Vagina (tissue), 2 donors: ENCODE data around the gene GPR137. TPM values are rescaled to one million over a fixed set of nuclear protein-coding genes. Genes with fewer than 3 reads are reported as not detected.
A peak's percentile ranks its signal among the peaks of the same experiment; 100 is the strongest.

Source experiments
- DNase-seq, 2 donors: peaks; one replicate each; pipeline ENCODE4 v3.0.0-alpha.2; 2017; ENCODE audit errors: extremely low spot score in 2 of 2
- H3K27ac ChIP-seq: fragments of 200-600 bp; sonication (generic); one replicate; pipeline ENCODE4 v1.5.1; 2019
- H3K27me3 ChIP-seq: fragments of 200-600 bp; sonication (generic); one replicate; pipeline ENCODE4 v1.5.1; 2019
- H3K36me3 ChIP-seq, 2 donors: fragments of 200-600 bp; sonication (generic); one replicate each; pipeline ENCODE4 v1.5.1; 2017 to 2019
- H3K4me1 ChIP-seq: fragments of 200-600 bp; sonication (generic); one replicate; pipeline ENCODE4 v1.5.1; 2019
- H3K4me3 ChIP-seq, 2 donors: fragments of 200-600 bp; sonication (generic); 1 replicate in 1 of 2; 2 replicates in 1 of 2; pipeline ENCODE4 v1.5.1; 2016 to 2019
- H3K9me3 ChIP-seq: fragments of 200-600 bp; sonication (generic); one replicate; pipeline ENCODE4 v1.5.1; 2019
- CTCF ChIP-seq, 3 experiments: fragments of 450-650 bp in 2 of 3; fragments of 200-600 bp in 1 of 3; sonication (generic) in 1 of 3; IDR thresholded peaks; one replicate each; pipeline ENCODE4 v1.5.1; 2017 to 2019; ENCODE audit warnings: antibody characterized with exemption in 3 of 3, mild to moderate bottlenecking in 2 of 3, moderate library complexity in 2 of 3
- POLR2A ChIP-seq, 2 donors: fragments of 450-650 bp; IDR thresholded peaks; one replicate each; pipeline ENCODE4 v1.6.1; 2017; ENCODE audit warnings: antibody characterized with exemption in 2 of 2, mild to moderate bottlenecking in 2 of 2, moderate library complexity in 2 of 2
- POLR2AphosphoS5 ChIP-seq, 2 donors: sonication (generic); formaldehyde crosslinking; IDR thresholded peaks; one replicate each; pipeline ENCODE4 v1.9.0; 2017; ENCODE audit warnings: antibody characterized with exemption in 2 of 2, mild to moderate bottlenecking in 2 of 2, low read depth in 1 of 2; ENCODE audit not compliant: insufficient read depth in 1 of 2
- intact Hi-C: fragments of 100-400 bp; cut with DNase I; formaldehyde crosslinking; loops from one replicate; pipeline ENCODE4 v1.15.1; 2023
- total RNA-seq: library from RNA; depleted of rRNA; stranded (reverse); fragments of >200 nt; gene quantifications from one replicate; pipeline ENCODE4 v1.2.3, GENCODE V29; 2016

Gene GPR137
- total RNA-seq, 1 donor from 2014 or later: 20.6 TPM

- no peaks in the 10 kb centered on the region for H3K9me3 ChIP-seq
- H3K4me1 ChIP-seq: peaks cover 33% of the 10 kb centered on the region
- intact Hi-C loops: loop anchor here (2.0 kb wide), 1 partner anchor 23 kb away; the partner anchor contains the start of gene PPP1R14B
Observed at GRCh38 chr11:64269540-64270220, 16.0 kb upstream of the GPR137 start.

GRCh38 chr11:64275031-64275800 is 10.4 kb upstream of the GPR137 start:
- Histone ChIP-seq H3K27ac (no peak overlapping the region), H3K27me3 (no peaks in the 10 kb centered on the region), H3K36me3 (peaks cover 0 to 12% of the 10 kb centered on the region in 2 donors), H3K9me3 (no peaks in the 10 kb centered on the region), H3K4me3 (no peak overlapping the region), H3K4me1 (peaks cover 22% of the 10 kb centered on the region)
- intact Hi-C loops: no loop called here
- DNase-seq: no peak
- no peak for TF ChIP-seq CTCF (IDR thresholded peaks at IDR 0.05)
- no peak for TF ChIP-seq POLR2AphosphoS5 (IDR thresholded peaks at IDR 0.05; ENCODE audit: insufficient read depth in 1 of 2, low read depth in 1 of 2)
- no peak for TF ChIP-seq POLR2A (IDR thresholded peaks at IDR 0.05)

More at GRCh38 chr11:64269540-64270220, 16.0 kb upstream of the GPR137 start:
- peak overlapping the region; percentile 87 to 92 for H3K4me3 ChIP-seq
- peak overlapping the region; percentile 98 for H3K27ac ChIP-seq
- DNase-seq: peak in 1 of 2 donors; percentile 100
- TF ChIP-seq CTCF (IDR thresholded peaks at IDR 0.05): no peak
- peak in 1 of 2 donors; percentile 99 for TF ChIP-seq POLR2AphosphoS5 (IDR thresholded peaks at IDR 0.05; ENCODE audit: insufficient read depth in 1 of 2, low read depth in 1 of 2)
- TF ChIP-seq POLR2A (IDR thresholded peaks at IDR 0.05): no peak
- no peaks in the 10 kb centered on the region for H3K27me3 ChIP-seq
- peaks cover 0 to 18% of the 10 kb centered on the region in 2 donors for H3K36me3 ChIP-seq

- peaks cover 0 to 12% of the 10 kb centered on the region in 2 donors for H3K36me3 ChIP-seq
Observed at GRCh38 chr11:64275841-64276240, 9.8 kb upstream of the GPR137 start.

GRCh38 chr11:64276653-64277431 is 8.8 kb upstream of the GPR137 start:
- no peak overlapping the region for H3K27ac ChIP-seq

More at GRCh38 chr11:64275841-64276240, 9.8 kb upstream of the GPR137 start:
- Histone ChIP-seq H3K27ac (no peak overlapping the region), H3K4me1 (peaks cover 22% of the 10 kb centered on the region), H3K4me3 (no peak overlapping the region), H3K9me3 (no peaks in the 10 kb centered on the region), H3K27me3 (no peaks in the 10 kb centered on the region)
- DNase-seq: no peak
- TF ChIP-seq POLR2AphosphoS5 (IDR thresholded peaks at IDR 0.05; ENCODE audit: insufficient read depth in 1 of 2, low read depth in 1 of 2) (no peak), POLR2A (IDR thresholded peaks at IDR 0.05) (no peak), CTCF (IDR thresholded peaks at IDR 0.05) (no peak)
- intact Hi-C loops: no loop called here

More at GRCh38 chr11:64276653-64277431, 8.8 kb upstream of the GPR137 start:
- Histone ChIP-seq H3K4me1 (peaks cover 17% of the 10 kb centered on the region), H3K4me3 (no peak overlapping the region), H3K9me3 (no peaks in the 10 kb centered on the region), H3K36me3 (peaks cover 0 to 12% of the 10 kb centered on the region in 2 donors), H3K27me3 (no peaks in the 10 kb centered on the region)
- intact Hi-C loops: no loop called here
- DNase-seq: no peak
- TF ChIP-seq CTCF (IDR thresholded peaks at IDR 0.05) (no peak), POLR2A (IDR thresholded peaks at IDR 0.05) (no peak), POLR2AphosphoS5 (IDR thresholded peaks at IDR 0.05; ENCODE audit: insufficient read depth in 1 of 2, low read depth in 1 of 2) (no peak)
